COLO668 (cell line): ENCODE measurements around the gene PDE4B.
"Not testable (repeated sequence)": the region's sequence is repeated elsewhere in the genome, so short reads cannot be mapped to it uniquely, and the experiment has no call there.

Experiments used
- DNase-seq: peaks from one replicate; lab custom pipeline; 2025; ENCODE audit not compliant: unreplicated experiment; lab: John Stamatoyannopoulos, UW

The PDE4B gene

DNA sequence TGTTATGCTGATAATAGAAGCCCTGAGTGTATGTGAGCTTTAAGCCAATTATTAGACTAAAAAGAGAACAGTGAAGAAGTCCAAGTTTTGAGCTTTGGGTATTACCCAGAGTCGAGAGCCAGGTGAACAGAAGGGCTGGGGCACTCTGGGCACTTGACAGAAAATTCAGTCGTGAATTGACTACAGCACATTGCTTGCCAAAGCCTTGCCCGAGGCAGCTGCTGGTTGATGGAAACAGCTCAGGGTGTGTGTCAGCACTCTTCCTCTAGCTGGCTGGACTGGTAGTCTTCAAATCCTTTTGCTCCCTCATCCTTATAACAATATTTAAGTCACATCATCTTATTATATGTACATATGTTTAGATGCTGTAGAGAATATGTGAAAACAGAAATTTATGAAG lies 21.3 kb downstream of the PDE4B start:
- DNase-seq, result peak; percentile 60

DNA sequence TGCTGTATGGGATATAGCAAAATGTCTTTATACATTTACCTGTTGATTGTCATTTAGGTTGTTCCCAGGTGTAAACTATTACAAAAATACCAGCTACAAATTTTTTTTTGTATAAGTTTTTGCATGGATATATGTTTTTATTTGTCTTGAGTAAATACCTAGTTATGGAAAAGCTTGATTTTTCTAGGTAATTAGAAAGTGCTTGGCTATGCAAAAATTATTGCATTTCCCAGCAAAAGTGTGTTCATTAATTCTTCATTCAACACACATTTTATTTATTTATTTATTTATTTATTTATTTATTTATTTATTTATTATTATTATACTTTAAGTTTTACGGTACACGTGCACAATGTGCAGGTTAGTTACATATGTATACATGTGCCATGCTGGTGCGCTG lies 22.1 kb downstream of the PDE4B start:
- no peak for DNase-seq

DNA sequence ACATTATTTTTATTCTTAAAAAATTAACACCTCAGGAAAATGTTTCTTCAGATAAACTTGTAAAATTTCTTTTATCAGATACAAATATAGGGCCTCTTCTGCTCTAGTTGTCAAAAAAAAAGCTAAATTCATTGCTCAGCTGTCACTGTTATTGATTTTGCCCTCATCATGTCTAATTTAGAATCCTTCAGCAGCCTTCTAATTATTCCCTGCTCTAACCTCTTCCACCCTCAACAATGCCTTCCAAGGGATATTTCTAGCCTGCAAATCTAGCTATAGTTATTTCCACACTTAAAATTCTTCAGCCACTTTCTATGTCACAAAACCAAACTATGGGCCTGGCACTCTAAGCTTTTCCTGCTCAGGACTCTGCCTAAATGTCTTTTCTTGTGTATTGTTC lies 25.2 kb downstream of the PDE4B start:
- no peak for DNase-seq

DNA sequence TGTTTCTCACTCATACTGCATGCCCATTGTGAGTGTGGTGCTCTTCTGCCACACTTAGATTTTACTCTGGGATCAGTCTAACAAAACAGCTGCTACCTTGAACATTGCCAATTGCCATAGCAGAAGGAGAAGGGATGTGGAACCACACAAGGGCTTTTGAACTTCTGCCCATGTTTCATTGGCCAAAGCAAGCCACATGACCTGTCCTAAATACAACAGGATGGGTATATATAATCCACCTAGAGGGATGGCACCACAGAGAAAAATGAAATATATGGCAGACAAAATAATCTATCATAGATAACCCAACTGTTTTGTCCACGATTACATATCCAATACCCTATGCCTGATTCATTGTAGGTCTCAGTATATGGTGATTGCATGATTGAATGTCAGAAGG lies 26.3 kb downstream of the PDE4B start:
- no peak for DNase-seq

DNA sequence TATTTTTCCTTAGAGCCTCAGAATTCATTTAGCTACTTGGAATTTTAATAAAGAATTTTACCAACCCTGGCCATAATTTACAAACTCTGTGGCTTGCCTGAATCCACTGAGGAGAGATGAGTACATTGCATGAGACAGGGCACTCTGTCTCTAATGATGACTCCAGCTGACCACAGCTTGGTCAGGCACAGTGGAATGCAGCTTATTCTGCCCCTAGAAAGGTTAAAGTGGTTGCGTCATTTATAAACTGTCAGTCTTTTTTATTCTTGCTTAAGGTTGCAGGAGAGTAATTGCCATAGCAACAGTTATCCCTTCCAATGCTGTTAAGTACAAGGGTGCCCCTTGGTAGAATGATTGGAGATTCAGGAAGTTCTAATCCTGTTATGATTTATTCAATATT lies 28.3 kb downstream of the PDE4B start:
- DNase-seq, result no peak

DNA sequence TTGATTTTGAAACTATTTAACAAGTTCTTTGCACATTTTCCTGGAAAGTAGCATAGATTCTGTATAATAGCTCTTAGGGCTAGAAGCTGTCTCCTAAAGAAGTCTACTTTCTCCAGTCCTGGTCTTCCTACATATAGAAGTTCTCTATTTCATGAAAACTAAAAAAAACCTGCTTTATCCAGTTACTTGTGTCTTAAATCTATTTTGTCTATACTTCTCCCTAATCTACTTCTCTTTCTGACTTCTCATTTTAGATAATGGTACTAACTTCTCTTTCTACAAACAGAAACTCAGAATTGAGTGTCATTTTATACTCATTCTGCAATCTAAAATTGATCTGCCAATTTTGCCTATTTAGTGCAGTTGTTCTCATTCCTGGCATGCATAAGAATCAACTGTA lies 28.7 kb downstream of the PDE4B start:
- DNase-seq, result no peak

DNA sequence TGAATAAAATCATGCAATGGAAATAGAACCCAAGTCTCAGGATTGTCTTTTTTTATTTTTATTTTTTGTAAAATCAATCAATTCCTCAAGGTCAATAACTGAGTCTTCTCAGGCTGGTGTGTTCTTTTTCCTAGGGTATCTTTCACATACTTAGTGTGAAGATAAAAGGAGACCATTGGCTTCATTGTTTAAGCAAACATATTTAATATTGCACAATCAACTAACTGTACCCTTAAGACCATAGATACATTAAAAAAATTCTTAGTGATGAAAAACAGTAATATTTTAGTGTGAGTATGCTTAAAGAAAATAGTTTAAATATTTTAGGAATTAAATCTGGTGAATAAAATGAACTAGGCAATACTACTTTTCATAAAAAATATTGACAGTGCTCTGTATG lies 31.4 kb downstream of the PDE4B start:
- DNase-seq, result no peak

DNA sequence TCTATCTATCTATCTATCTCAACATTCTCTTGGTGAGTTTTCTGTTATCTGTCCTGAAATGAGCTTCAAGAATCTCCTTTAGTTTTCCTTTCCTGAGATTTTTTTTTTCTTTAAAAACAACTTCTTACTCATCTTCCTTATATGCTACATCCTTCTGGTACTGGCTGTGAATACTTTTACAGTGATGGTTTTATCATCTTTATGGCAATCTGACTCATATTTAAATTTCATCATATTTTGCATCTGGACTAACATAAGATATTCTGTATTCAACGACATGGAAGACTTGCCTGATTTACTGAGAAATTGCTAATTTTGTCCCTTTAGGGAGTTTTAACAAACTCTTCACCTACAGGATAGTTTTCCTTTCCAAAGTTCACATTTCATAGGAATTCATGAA lies 33.0 kb downstream of the PDE4B start:
- no peak for DNase-seq

DNA sequence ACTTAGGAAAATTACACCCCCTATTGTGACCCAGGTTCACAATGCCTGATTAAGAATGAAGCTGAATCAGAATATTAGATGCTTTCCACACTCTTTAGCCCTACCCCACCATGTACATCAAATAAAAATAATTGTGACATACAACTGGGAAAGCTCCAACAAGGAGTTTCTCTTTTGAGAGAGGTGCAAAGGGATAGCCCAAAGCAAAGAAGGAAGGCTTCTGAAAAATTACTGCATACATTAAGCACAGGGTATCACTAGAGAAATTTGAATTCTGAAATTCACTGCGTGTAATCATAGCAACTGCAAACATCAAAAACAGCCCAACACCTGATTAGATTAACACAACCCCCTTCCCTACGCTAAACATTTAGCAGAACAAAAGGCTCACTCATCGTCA lies 34.1 kb downstream of the PDE4B start:
- no peak for DNase-seq

DNA sequence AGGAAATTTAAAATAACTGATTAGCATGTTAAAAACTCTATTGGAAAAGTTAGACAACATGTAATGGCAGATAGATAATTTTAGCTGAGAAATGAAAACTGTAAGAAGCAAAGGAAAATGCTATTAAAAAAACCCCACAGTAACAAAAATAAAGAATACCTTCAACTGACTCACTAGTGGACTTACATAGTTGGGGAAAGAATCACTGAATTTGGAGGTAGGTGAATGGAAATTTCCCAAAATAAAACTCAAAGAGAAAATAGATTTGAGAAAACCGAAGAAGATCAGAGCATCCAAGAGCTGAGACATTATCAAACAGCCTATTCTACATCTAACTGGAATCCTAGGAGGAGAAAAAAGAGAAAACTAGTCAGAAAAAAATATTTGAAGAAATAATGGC lies 34.7 kb downstream of the PDE4B start:
- no peak for DNase-seq

DNA sequence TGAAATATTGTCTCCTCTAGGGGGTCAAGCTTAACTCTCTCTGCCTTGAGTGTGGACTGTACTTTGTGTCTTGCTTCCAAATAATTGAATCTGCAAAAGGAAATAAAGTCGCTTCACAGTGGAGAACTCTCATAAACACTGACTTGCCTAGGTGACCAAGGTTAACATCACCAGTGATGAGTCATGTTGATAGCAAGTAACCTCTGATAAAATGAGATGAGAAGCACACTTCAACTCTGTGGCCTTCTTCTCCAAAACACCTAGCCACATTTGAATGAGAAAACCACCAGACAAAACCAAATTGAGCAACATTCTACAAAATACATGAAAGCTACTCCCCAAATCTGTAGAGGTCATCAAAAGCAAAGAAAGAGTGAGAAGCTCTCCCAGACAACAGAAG lies 37.6 kb downstream of the PDE4B start:
- no peak for DNase-seq

DNA sequence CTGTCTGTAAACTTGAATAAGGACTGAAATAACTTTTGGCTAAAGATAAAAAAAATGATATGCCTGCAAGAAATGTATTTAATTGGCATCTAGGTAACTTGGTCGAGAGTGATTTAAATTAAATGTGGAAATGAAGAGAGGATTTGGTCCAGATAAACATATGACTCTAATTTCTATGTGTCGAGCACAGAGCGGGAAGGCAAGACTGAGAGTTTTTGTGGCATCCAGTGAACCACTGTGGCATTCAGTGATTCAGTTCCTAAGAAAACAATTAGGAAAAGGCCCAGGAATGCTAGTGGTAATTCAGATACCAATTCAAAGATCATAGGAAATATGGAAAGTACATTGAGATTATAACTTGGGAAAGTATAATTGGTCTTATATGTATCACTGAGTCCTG lies 39.6 kb downstream of the PDE4B start:
- no peak for DNase-seq

DNA sequence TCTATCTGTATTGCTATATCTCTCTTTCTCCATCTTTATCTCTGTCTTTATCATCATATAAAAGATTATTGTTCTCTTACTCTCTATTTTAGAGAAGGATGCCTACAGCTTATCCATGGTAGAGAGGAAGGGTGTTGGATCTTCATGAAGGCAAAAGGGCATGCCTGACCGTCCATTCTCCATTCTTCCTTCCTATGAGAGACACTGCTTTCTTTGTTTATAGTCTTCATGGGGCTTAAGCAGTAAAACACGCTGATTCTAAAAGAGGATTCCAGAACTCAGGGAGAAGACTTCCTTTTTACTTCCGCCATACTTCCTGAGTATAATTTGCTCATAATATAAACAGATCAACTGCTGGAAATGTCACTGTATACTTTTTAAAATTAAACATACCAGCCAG lies 44.0 kb downstream of the PDE4B start:
- DNase-seq, result no peak

DNA sequence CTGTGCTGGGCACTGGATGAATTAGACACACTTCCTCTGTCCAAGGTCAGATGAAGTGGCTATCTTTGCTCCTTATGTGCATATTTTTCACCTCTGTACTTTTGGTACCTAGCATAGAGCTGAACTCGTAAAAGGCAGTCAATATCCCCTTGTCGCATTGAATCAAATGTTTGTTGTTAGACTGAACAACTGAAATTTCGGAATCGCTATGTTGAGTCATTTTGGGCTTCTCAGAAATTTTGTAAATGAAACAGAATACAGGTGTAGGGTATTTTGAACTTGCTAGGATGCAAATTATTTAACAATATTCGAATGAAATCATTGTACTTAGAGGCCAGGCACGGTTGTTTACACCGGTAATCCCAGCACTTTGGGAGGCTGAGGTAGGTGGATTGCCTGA lies 48.0 kb downstream of the PDE4B start:
- DNase-seq, result no peak

DNA sequence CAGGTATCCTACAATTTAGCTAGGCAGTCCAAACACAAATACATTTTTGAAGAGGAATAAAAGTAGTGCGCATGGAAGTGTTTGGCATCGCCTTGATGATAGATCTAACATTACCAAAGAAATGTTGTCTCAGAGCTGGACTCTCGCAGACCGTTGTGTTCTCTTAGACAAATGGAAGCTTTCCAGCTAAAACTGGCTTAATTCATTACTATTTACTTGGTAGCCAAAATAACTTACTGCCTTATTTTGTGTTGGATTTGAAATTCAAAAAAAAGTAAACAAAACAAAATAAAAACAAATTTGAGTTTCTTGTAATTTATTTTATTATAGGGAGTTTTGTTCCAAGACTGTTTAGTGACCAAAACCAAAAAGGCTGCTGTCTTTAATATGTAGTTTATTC lies 51.6 kb downstream of the PDE4B start:
- no peak for DNase-seq

DNA sequence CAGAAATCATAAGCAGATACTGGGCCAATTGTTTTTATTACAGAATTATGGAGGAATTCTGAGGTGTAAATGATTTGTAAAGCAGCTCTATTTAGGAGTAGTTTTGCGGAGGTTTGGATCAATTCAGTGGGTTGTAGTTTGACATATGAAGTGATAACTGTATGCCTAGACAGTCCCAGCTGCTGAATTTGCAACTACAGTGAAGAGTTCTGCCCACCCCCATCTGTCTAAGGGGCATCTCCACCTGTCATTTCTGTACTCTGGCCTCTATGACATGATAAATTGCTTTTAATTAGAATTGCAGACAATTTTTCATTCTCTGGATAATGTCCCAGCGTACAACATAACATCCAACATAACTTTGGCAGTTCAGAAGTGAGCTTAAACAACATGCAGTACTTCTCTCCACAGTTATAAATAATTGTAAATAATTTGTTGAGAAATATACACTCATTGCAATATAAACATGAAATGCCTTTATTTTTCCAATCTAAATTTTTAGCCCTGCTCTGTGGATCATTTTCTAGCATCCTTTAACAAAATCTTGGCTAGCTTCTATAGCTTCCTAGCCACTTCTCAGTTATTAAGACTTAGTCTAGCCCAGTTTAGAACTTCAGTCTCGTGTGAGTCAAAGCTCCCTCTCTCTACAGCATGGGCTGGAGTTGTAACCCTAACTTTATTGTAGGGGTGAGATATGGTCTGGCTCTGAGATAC lies 52.3 kb downstream of the PDE4B start:
- no peak for DNase-seq

DNA sequence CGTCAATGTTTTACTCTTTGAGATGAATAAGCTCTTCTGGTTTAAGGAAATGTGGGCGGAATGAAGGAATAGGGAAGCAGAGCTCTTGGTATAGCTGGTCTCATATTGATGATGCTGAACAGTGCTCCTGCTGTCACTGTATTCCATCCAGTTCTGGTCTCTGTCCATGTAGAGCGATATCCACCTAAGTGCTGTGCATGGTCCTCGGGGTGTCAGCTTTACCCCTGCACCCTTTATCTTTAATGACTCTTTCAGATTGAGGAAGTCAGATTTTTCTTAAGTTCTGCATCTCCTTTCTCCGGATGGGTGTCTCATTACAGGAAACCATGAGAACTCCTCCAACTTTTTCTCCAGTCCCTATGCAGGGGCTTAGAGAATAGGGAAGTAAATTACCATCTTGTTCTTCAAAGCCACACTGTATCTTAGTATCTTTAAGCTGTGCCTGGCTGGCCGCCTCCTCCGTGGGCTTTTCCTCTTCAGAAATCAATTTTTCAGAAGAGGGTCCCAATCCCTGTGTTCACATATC lies 52.9 kb downstream of the PDE4B start:
- no peak for DNase-seq

DNA sequence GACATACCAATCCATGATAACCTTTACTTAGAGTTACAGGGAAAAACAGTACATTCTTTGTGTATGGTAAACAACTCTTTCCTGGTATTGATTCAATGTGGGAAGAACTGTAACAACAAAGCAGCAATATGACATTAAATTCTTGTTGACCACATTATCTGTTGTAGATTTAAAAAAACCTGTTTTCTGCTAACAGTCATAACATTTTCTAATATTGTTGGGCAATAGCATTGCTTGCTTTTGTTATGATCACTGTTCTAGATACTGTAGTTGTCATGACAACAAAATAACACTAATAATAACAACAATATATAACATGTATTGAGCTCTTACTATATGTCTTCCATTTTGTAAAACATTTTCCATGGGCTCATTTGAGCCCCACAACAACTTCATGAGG lies 54.2 kb downstream of the PDE4B start:
- DNase-seq, result no peak

DNA sequence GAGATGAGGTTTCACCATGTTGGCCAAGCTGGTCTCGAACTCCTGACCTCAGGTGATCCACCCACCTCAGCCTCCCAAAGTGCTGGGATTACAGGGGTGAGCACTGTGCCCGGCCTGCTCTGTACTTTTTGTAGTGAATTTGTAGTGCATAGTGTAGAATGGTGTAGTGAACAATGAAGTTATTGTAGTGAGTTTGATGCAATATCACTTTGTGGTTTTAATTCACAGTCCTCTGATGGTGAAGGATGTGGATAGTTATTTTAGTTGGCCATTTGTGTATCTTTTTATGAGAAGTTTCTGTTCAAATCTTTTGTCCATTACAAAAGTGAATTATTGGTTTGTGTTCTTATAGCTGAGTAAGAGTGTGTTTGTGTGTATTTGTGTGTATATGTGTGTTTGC lies 57.6 kb downstream of the PDE4B start:
- no peak for DNase-seq

DNA sequence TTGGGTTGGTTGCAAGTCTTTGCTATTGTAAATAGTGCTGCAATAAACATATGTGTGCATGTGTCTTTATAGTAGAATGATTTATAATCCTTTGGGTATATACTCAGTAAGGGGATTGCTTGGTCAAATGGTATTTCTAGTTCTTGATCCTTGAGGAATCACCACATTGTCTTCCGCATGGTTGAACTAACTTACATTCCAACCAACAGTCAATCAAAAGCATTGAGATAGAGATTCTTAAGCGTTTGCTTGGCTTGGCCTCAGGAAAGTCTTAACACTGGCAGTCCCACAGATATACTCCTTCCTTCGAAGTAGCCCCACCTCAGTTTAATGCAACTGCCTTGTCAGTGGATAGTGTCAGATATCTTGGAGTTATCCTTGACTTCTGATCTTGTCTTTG lies 63.9 kb downstream of the PDE4B start:
- DNase-seq, result not testable (repeated sequence)

DNA sequence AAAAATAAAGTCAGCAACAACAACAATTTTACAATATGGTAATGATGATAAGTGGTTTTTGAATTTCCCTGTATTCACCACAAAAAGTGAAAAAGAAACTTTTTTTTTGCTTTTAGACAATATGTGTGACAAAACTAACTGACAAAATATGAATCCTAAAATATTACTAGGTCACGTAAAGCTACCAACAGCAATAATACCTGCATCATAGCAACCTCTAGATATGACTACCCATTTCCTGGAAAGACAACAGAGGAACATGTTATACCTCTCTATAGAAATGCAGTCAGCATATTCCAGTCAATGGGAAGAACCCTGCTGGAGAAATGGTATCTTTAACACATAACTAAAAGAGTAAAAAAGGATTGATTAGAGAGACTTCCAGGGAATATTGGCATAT lies 73.7 kb downstream of the PDE4B start:
- DNase-seq, result no peak

DNA sequence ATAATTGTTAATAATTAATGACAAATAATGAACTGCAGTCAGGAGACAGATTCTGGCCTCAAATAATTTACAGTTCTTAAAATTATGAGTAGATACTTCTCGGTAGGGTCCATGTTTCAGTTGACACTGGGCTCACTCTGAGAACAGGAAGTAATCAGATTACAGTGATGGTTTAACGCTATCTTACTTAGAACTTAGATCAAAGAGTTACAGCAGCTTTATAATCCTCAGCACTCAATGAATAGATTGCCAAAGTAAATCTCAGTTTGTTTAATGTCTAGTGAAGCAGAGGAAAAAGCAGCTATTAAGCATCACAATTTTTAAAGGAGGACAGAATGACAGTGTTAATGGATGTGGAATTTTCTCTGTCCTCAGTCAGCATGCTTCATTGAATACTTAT lies 79.6 kb downstream of the PDE4B start:
- no peak for DNase-seq

DNA sequence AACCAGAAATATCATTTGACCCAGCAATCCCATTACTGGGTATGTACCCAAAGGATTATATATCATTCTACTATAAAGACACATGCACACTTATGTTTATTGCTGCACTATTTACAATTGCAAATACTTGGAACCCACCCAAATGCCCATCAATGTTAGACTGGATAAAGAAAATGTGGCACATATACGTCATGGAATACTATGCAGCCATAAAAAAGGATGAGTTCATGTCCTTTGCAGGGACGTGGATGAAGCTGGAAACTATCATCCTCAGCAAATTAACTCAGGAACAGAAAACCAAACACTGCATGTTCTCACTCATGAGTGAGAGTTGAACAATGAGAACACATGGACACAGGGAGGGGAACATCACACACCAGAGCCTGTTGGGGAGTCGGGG lies 85.6 kb downstream of the PDE4B start:
- DNase-seq, result not testable (repeated sequence)
